H9 (cell line): ENCODE data around the gene DNTT. TPM values are rescaled to one million over a fixed set of nuclear protein-coding genes. Genes with fewer than 3 reads are reported as not detected.

ENCODE experiments used
- DNase-seq: peaks from one replicate; pipeline ENCODE4 v3.0.0-alpha.2; 2017
- H2AFZ ChIP-seq: one replicate; pipeline ENCODE4 v1.6.1; 2013; ENCODE audit warnings: mild to moderate bottlenecking, low read length, control low read depth, moderate library complexity
- H2AK5ac ChIP-seq: 2 replicates; pipeline ENCODE4 v1.6.1; 2013; ENCODE audit warnings: low read length, control low read depth, mixed read lengths; ENCODE audit not compliant: insufficient read length
- H2BK120ac ChIP-seq: one replicate; pipeline ENCODE4 v1.6.1; 2013; ENCODE audit warnings: low read depth, mild to moderate bottlenecking, low read length, control low read depth, inconsistent platforms; ENCODE audit not compliant: poor library complexity, severe bottlenecking
- H2BK12ac ChIP-seq: 2 replicates; pipeline ENCODE4 v1.6.1; 2013; ENCODE audit warnings: low read length, control low read depth, mixed read lengths, low read depth; ENCODE audit not compliant: insufficient read length
- H2BK15ac ChIP-seq: 2 replicates; pipeline ENCODE4 v1.6.1; 2013; ENCODE audit warnings: low read depth, low read length, control low read depth
- H2BK20ac ChIP-seq: one replicate; pipeline ENCODE4 v1.6.1; 2013; ENCODE audit warnings: low read depth, mild to moderate bottlenecking, low read length, control low read depth, inconsistent platforms; ENCODE audit not compliant: poor library complexity, severe bottlenecking
- H2BK5ac ChIP-seq: 2 replicates; pipeline ENCODE4 v1.6.1; 2013; ENCODE audit warnings: low read length, control low read depth, mixed read lengths; ENCODE audit not compliant: insufficient read length
- H3K14ac ChIP-seq: 2 replicates; pipeline ENCODE4 v1.6.1; 2013; ENCODE audit warnings: low read length, control low read depth; ENCODE audit not compliant: insufficient read depth
- H3K18ac ChIP-seq: 2 replicates; pipeline ENCODE4 v1.6.1; 2013; ENCODE audit warnings: low read depth, mild to moderate bottlenecking, mixed read lengths, low read length, control low read depth; ENCODE audit not compliant: insufficient read length
- H3K23ac ChIP-seq: 2 replicates; pipeline ENCODE4 v1.6.1; 2013; ENCODE audit warnings: low read length, control low read depth, mixed read lengths, low read depth; ENCODE audit not compliant: insufficient read length
- H3K23me2 ChIP-seq: 2 replicates; pipeline ENCODE4 v1.6.1; 2013; ENCODE audit warnings: low read depth, mild to moderate bottlenecking, mixed read lengths, low read length, control low read depth; ENCODE audit not compliant: insufficient read length, poor library complexity, severe bottlenecking
- H3K27ac ChIP-seq: 2 replicates; pipeline ENCODE4 v1.5.1; 2013; ENCODE audit warnings: low read length, control low read depth, mixed read lengths, low read depth; ENCODE audit not compliant: insufficient read length
- H3K27me3 ChIP-seq: 2 replicates; pipeline ENCODE4 v1.6.1; 2013; ENCODE audit warnings: low read length, control low read depth, inconsistent platforms; ENCODE audit not compliant: insufficient read depth
- H3K4ac ChIP-seq: 2 replicates; pipeline ENCODE4 v1.6.1; 2013; ENCODE audit warnings: low read depth, mild to moderate bottlenecking, control low read depth, inconsistent platforms, low read length, moderate library complexity
- H3K4me1 ChIP-seq: 2 replicates; pipeline ENCODE4 v1.6.1; 2013; ENCODE audit warnings: low read length, control low read depth, inconsistent platforms; ENCODE audit not compliant: insufficient read depth
- H3K4me2 ChIP-seq: 2 replicates; pipeline ENCODE4 v1.6.1; 2013; ENCODE audit warnings: low read length, control low read depth, mixed read lengths; ENCODE audit not compliant: insufficient read length, insufficient read depth
- H3K56ac ChIP-seq: 2 replicates; pipeline ENCODE4 v1.6.1; 2013; ENCODE audit warnings: low read depth, mild to moderate bottlenecking, mixed read lengths, low read length, control low read depth; ENCODE audit not compliant: insufficient read length
- H3K79me1 ChIP-seq: 2 replicates; pipeline ENCODE4 v1.6.1; 2013; ENCODE audit warnings: low read depth, mild to moderate bottlenecking, moderate library complexity, low read length, control low read depth, inconsistent platforms; ENCODE audit not compliant: insufficient read depth, poor library complexity, severe bottlenecking
- H3K79me2 ChIP-seq: 2 replicates; pipeline ENCODE4 v1.6.1; 2013; ENCODE audit warnings: low read length, control low read depth, inconsistent platforms; ENCODE audit not compliant: insufficient read depth
- H3K9ac ChIP-seq: 2 replicates; pipeline ENCODE4 v1.6.1; 2013; ENCODE audit warnings: low read length, control low read depth, mixed read lengths; ENCODE audit not compliant: insufficient read length; ENCODE audit errors: extremely low read depth
- H3K9me3 ChIP-seq: one replicate; pipeline ENCODE4 v1.6.1; 2013; ENCODE audit warnings: low read depth, low read length, inconsistent platforms; ENCODE audit not compliant: control insufficient read depth
- H3T11ph ChIP-seq: one replicate; pipeline ENCODE4 v1.6.1; 2013; ENCODE audit warnings: mild to moderate bottlenecking, low read length, control low read depth, inconsistent platforms
- H4K20me1 ChIP-seq: one replicate; pipeline ENCODE4 v1.6.1; 2013; ENCODE audit not compliant: control insufficient read depth, insufficient read length, insufficient read depth
- H4K5ac ChIP-seq: 2 replicates; pipeline ENCODE4 v1.6.1; 2013; ENCODE audit warnings: low read depth, mild to moderate bottlenecking, mixed read lengths, low read length, control low read depth; ENCODE audit not compliant: insufficient read length
- H4K8ac ChIP-seq: replicated peaks from 2 replicates; pipeline ENCODE4 v1.6.1; 2013; ENCODE audit warnings: low read length, control low read depth, mixed read lengths, low read depth; ENCODE audit not compliant: insufficient read length
- H4K91ac ChIP-seq: 2 replicates; pipeline ENCODE4 v1.6.1; 2013; ENCODE audit warnings: low read depth, mild to moderate bottlenecking, moderate library complexity, mixed read lengths, low read length, control low read depth; ENCODE audit not compliant: insufficient read length
- H3K27ac Mint-ChIP-seq, 3 experiments: 2 replicates in 2 of 3; 3 replicates in 1 of 3; pipeline ENCODE4 v1.8.0; 2020 to 2021; ENCODE audit warnings: mixed read lengths in 3 of 3, mild to moderate bottlenecking in 1 of 3, moderate library complexity in 1 of 3
- H3K27me3 Mint-ChIP-seq: 2 replicates; pipeline ENCODE4 v1.8.0; 2021; ENCODE audit warnings: low read depth, mild to moderate bottlenecking, moderate library complexity, mixed read lengths
- H3K36me3 Mint-ChIP-seq, 3 experiments: 2 replicates in 2 of 3; 3 replicates in 1 of 3; pipeline ENCODE4 v1.8.0; 2020 to 2021; ENCODE audit warnings: low read depth in 3 of 3, mixed read lengths in 3 of 3; ENCODE audit not compliant: insufficient read depth in 1 of 3
- H3K4me1 Mint-ChIP-seq, 2 experiments: 2 replicates each; pipeline ENCODE4 v1.8.0; 2020; ENCODE audit warnings: mixed read lengths in 2 of 2
- H3K4me3 Mint-ChIP-seq, 2 experiments: 2 replicates in 1 of 2; 3 replicates in 1 of 2; pipeline ENCODE4 v1.8.0; 2020 to 2021; ENCODE audit warnings: mild to moderate bottlenecking in 2 of 2, mixed read lengths in 2 of 2, moderate library complexity in 1 of 2
- H3K9me3 Mint-ChIP-seq, 2 experiments: 2 replicates in 1 of 2; 3 replicates in 1 of 2; pipeline ENCODE4 v1.8.0; 2020; ENCODE audit warnings: mild to moderate bottlenecking in 2 of 2, mixed read lengths in 2 of 2, moderate library complexity in 1 of 2
- WGBS: extraction: QIAGEN DNeasy Blood & Tissue Kit; methylation state at CpG from one replicate; pipeline ENCODE4 v1.1.7; 2013; ENCODE audit warnings: missing lambda C conversion rate, low lambda C conversion rate, mixed read lengths; ENCODE audit not compliant: insufficient read length; ENCODE audit errors: extremely low coverage; 5-methylcytosine and 5-hydroxymethylcytosine counted together
- total RNA-seq: library from RNA; stranded (reverse); gene quantifications from 2 replicates; pipeline ENCODE4 v1.2.1, GENCODE V29; 2021
- TF ChIP-seq, protein P1 (sequence below): fragments of 200-600 bp; sonication (generic); conservative IDR thresholded peaks from 3 replicates; pipeline ENCODE4 v1.8.0; 2021; ENCODE audit warnings: antibody characterized with exemption, mild to moderate bottlenecking

The DNTT gene
- total RNA-seq, 1 experiment from 2014 or later: not detected

DNA sequence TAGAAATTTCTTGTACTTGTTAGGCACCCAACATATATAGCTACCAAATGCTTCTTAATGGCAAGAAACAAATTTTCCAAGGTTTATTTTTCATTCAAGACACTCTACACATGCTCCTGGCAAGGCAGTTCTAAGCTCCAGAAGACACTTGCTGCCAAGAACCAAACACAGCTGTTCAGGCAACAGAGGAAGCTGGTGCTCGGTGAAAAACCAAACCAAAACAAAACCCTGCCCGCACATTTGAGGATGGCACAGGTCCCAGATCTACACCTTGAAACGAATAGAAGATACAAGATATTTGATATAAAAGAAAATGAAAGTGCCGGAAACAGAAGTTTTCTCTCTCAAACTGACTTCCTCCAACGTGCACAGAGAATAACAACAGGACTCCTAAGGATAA lies 4.9 kb upstream of the DNTT start:
- Histone ChIP-seq H2BK120ac (no peak overlapping the region), H3K23me2 (no peaks in the 10 kb centered on the region), H3K4me1 (no peaks in the 10 kb centered on the region), H3K18ac (no peak overlapping the region), H3K79me2 (no peaks in the 10 kb centered on the region), H2BK20ac (no peak overlapping the region), H3K4ac (no peak overlapping the region), H3K4me2 (no peak overlapping the region), H3K14ac (no peak overlapping the region), H3K23ac (no peak overlapping the region), H3K27ac (no peak overlapping the region), H2BK5ac (no peak overlapping the region), H4K5ac (no peak overlapping the region), H2AK5ac (no peak overlapping the region), H3K9ac (no peak overlapping the region), H3K79me1 (no peaks in the 10 kb centered on the region), H3T11ph (no peak overlapping the region), H3K27me3 (no peaks in the 10 kb centered on the region), H3K56ac (no peak overlapping the region), H2BK12ac (no peak overlapping the region), H4K91ac (no peak overlapping the region), H4K8ac (no peak overlapping the region), H2AFZ (no peak overlapping the region), H4K20me1 (no peaks in the 10 kb centered on the region), H2BK15ac (no peak overlapping the region), H3K9me3 (no peaks in the 10 kb centered on the region)
- Mint-ChIP-seq H3K27me3 (peaks cover 3% of the 10 kb centered on the region; the same call in 1 of the 2 replicates), H3K4me3 (no peak overlapping the region), H3K36me3 (no peaks in the 10 kb centered on the region; a peak in 1 of 7 replicates), H3K27ac (no peak overlapping the region), H3K4me1 (peaks cover 6 to 13% of the 10 kb centered on the region in 2 experiments), H3K9me3 (no peaks in the 10 kb centered on the region)
- DNase-seq: no peak
- WGBS: no CpG with 5 or more reads among the region's 5 CpGs
- TF ChIP-seq, protein P1, sequence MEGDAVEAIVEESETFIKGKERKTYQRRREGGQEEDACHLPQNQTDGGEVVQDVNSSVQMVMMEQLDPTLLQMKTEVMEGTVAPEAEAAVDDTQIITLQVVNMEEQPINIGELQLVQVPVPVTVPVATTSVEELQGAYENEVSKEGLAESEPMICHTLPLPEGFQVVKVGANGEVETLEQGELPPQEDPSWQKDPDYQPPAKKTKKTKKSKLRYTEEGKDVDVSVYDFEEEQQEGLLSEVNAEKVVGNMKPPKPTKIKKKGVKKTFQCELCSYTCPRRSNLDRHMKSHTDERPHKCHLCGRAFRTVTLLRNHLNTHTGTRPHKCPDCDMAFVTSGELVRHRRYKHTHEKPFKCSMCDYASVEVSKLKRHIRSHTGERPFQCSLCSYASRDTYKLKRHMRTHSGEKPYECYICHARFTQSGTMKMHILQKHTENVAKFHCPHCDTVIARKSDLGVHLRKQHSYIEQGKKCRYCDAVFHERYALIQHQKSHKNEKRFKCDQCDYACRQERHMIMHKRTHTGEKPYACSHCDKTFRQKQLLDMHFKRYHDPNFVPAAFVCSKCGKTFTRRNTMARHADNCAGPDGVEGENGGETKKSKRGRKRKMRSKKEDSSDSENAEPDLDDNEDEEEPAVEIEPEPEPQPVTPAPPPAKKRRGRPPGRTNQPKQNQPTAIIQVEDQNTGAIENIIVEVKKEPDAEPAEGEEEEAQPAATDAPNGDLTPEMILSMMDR: no peak
